ENCODE data around the gene LGR6. TPM values are rescaled to one million over a fixed set of nuclear protein-coding genes. Genes with fewer than 3 reads are reported as not detected.

LGR6 gene
- total and polyA plus RNA-seq, 2 of the 8 experiments (the other 6 are each of a cell fraction or from before 2014, with no cell fraction given), result 0.50 to 1.0 TPM

GRCh38 chr1:202165267-202165941, 28.2 kb upstream of the LGR6 start:
- Histone ChIP-seq H3K4me1 (replicated peaks in 1 of 4; ENCODE audit: control insufficient read depth in 3 of 4, insufficient read depth in 4 of 4, low read length in 3 of 4) (peaks cover 1 to 20% (median 9%) of the 10 kb centered on the region in 4 experiments), H2BK5ac (ENCODE audit: low read depth, low read length) (no peak overlapping the region), H3K23me2 (ENCODE audit: low read depth, low read length) (no peaks in the 10 kb centered on the region), H3K36me3 (ENCODE audit: control insufficient read depth in 2 of 4, insufficient read depth in 4 of 4, low read length in 3 of 4) (no peaks in the 10 kb centered on the region), H4K91ac (replicated peaks; ENCODE audit: insufficient read length, low read length) (no peak overlapping the region), H2BK120ac (replicated peaks; ENCODE audit: low read depth, low read length) (no peak overlapping the region), H3K23ac (ENCODE audit: insufficient read length) (no peak overlapping the region), H3K56ac (replicated peaks; ENCODE audit: insufficient read length, low read depth, low read length) (no peak overlapping the region), H4K8ac (ENCODE audit: extremely low read depth, insufficient read depth, low read length) (no peak overlapping the region), H3K9ac (replicated peaks in 1 of 4; ENCODE audit: extremely low read depth in 1 of 4, low read depth in 3 of 4, low read length in 3 of 4) (no peak overlapping the region), H2BK12ac (ENCODE audit: low read depth, low read length) (no peak overlapping the region), H3K14ac (ENCODE audit: insufficient read length) (no peak overlapping the region), H3K9me3 (ENCODE audit: insufficient read depth in 2 of 2, low read depth in 1 of 2, low read length in 1 of 2) (no peaks in the 10 kb centered on the region), H3K79me2 (ENCODE audit: control insufficient read depth in 1 of 2, insufficient read depth in 2 of 2, low read length in 2 of 2) (no peaks in the 10 kb centered on the region), H3K27me3 (replicated peaks in 1 of 4; ENCODE audit: control insufficient read depth in 3 of 4, extremely low read depth in 1 of 4, insufficient read depth in 3 of 4, low read length in 3 of 4) (no peaks in the 10 kb centered on the region), H3K4me3 (ENCODE audit: extremely low read depth in 1 of 4, insufficient read depth in 2 of 4, low read depth in 3 of 4, low read length in 4 of 4) (no peak overlapping the region), H2AK5ac (ENCODE audit: low read depth, low read length) (no peak overlapping the region), H2BK20ac (ENCODE audit: low read length) (no peak overlapping the region), H3K4ac (replicated peaks; ENCODE audit: insufficient read length, low read depth, low read length) (no peak overlapping the region), H2BK15ac (ENCODE audit: low read length) (no peak overlapping the region), H2AFZ (ENCODE audit: low read length) (no peak overlapping the region; the same call in 1 of the 2 replicates), H3K18ac (ENCODE audit: extremely low read depth, low read length) (no peak overlapping the region), H3K27ac (ENCODE audit: low read depth, low read length) (no peak overlapping the region), H3K79me1 (ENCODE audit: low read depth, low read length) (no peaks in the 10 kb centered on the region), H3K4me2 (ENCODE audit: insufficient read depth in 1 of 2, low read depth in 2 of 2, low read length in 2 of 2) (no peak overlapping the region), H4K5ac (ENCODE audit: insufficient read length, low read depth, low read length) (no peak overlapping the region), H4K20me1 (replicated peaks in 1 of 2; ENCODE audit: control insufficient read depth in 1 of 2, insufficient read depth in 2 of 2, low read length in 2 of 2) (no peaks in the 10 kb centered on the region)
- DNase-seq (ENCODE audit: low read depth in 1 of 2, low spot score in 2 of 2) (no peak), FAIRE-seq (no peak)
- ChIA-PET CTCF (ENCODE audit: partially characterized antibody) (interaction anchor here (0.6 to 10.1 kb wide), 6 partner anchors 10 to 488 kb away, joined by 3 to 77 read pairs (median 8); no protein-coding TSS in a partner anchor), POLR2A (ENCODE audit: partially characterized antibody) (interaction anchor here (1.3 to 2.1 kb wide), 3 partner anchors 11 to 18 kb away, joined by 3 to 6 read pairs (median 5); no protein-coding TSS in a partner anchor)
- TF ChIP-seq GTF2F1 (IDR thresholded peaks at IDR 0.05; ENCODE audit: borderline replicate concordance, low read depth, low read length) (no peak), SIRT6 (IDR thresholded peaks at IDR 0.05; ENCODE audit: low read length) (no peak), MAFK (IDR thresholded peaks at IDR 0.05; ENCODE audit: low read depth, low read length) (no peak), ATF3 (IDR thresholded peaks at IDR 0.05; ENCODE audit: insufficient read depth, low read depth, low read length) (no peak), USF2 (IDR thresholded peaks at IDR 0.05; ENCODE audit: low read length) (no peak), CREB1 (IDR thresholded peaks at IDR 0.05) (no peak), TAF1 (IDR thresholded peaks at IDR 0.05; ENCODE audit: low read depth, low read length) (no peak)
- 83% methylated on average over 20 of the region's 20 CpGs; no CpG with 5 or more reads in 1 of the 2 experiments for WGBS, 2 experiments (ENCODE audit: extremely low coverage in 1 of 2, insufficient coverage in 1 of 2, insufficient read length in 1 of 2, insufficient replicate concordance in 2 of 2, low coverage in 1 of 2, low lambda C conversion rate in 2 of 2, missing lambda C conversion rate in 1 of 2)
